Right atrium auricular region (tissue), 2 donors: ENCODE measurements around the gene KANK2. TPM values are rescaled to one million over a fixed set of nuclear protein-coding genes. Genes with fewer than 3 reads are reported as not detected.
A peak's percentile ranks its signal among the peaks of the same experiment; 100 is the strongest.
"Not testable (repeated sequence)": the region's sequence is repeated elsewhere in the genome, so short reads cannot be mapped to it uniquely, and the experiment has no call there.

ENCODE experiments used
- DNase-seq: peaks from one replicate; pipeline ENCODE4 v3.0.0-alpha.2; 2019; ENCODE audit warnings: low spot score
- H3K27ac ChIP-seq, 2 donors: fragments of 200-600 bp; sonication (generic); 1 replicate in 1 of 2; 2 replicates in 1 of 2; pipeline ENCODE4 v1.5.1; 2016 to 2019
- H3K27me3 ChIP-seq, 2 donors: fragments of 200-600 bp; sonication (generic); one replicate each; pipeline versions ENCODE4 v1.5.1 to v1.6.0; 2017 to 2019
- H3K36me3 ChIP-seq: fragments of 200-600 bp; sonication (generic); one replicate; pipeline ENCODE4 v1.5.1; 2016
- H3K4me1 ChIP-seq, 2 donors: fragments of 200-600 bp; sonication (generic); one replicate each; pipeline versions ENCODE4 v1.5.1 to v1.6.0; 2017 to 2019
- H3K4me3 ChIP-seq, 2 donors: fragments of 200-600 bp; sonication (generic); 1 replicate in 1 of 2; 2 replicates in 1 of 2; pipeline ENCODE4 v1.5.1; 2017 to 2019; ENCODE audit warnings: mild to moderate bottlenecking in 1 of 2, moderate library complexity in 1 of 2
- H3K9me3 ChIP-seq, 2 donors: fragments of 200-600 bp; sonication (generic); one replicate each; pipeline ENCODE4 v1.5.1; 2019
- total RNA-seq, 2 donors: library from RNA; depleted of rRNA; stranded (reverse); fragments of >200 nt; gene quantifications; one replicate each; pipeline ENCODE4 v1.1.0, GENCODE V29; 2016
- TF ChIP-seq, protein P1 (sequence below), 2 donors: fragments of 200-600 bp; sonication (generic); IDR thresholded peaks; one replicate each; pipeline ENCODE4 v1.5.1; 2019; ENCODE audit warnings: antibody characterized with exemption in 2 of 2

The KANK2 gene
- total RNA-seq, 2 donors from 2014 or later: 445 to 622 TPM

DNA sequence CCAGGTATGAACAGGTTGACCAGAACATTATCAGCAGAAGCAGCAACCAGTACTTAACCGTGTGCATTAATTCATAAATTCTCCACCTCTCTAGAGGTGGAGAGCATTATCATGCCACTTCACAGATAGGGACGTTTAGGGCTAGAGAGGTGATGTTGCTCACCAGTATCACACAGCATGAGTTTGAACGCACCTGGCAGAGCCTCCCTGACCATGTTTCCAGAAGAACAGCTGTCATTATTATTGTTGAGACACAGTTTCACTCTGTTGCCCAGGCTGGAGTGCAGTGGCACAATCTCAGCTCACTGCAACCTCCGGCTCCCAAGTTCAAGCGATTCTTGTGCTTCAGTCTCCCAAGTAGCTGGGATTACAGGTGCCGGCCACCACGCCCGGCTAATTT, 6.8 kb downstream of the KANK2 start:
- H3K27me3 ChIP-seq: no peaks in the 10 kb centered on the region
- peaks cover 9 to 92% of the 10 kb centered on the region in 2 donors for H3K4me1 ChIP-seq
- no peak for DNase-seq
- peak overlapping the region in 1 of 2 donors; percentile 1 for H3K4me3 ChIP-seq
- TF ChIP-seq, protein P1, sequence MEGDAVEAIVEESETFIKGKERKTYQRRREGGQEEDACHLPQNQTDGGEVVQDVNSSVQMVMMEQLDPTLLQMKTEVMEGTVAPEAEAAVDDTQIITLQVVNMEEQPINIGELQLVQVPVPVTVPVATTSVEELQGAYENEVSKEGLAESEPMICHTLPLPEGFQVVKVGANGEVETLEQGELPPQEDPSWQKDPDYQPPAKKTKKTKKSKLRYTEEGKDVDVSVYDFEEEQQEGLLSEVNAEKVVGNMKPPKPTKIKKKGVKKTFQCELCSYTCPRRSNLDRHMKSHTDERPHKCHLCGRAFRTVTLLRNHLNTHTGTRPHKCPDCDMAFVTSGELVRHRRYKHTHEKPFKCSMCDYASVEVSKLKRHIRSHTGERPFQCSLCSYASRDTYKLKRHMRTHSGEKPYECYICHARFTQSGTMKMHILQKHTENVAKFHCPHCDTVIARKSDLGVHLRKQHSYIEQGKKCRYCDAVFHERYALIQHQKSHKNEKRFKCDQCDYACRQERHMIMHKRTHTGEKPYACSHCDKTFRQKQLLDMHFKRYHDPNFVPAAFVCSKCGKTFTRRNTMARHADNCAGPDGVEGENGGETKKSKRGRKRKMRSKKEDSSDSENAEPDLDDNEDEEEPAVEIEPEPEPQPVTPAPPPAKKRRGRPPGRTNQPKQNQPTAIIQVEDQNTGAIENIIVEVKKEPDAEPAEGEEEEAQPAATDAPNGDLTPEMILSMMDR (IDR thresholded peaks at IDR 0.05): no peak
- H3K27ac ChIP-seq: peak overlapping the region; percentile 76 to 96
- H3K36me3 ChIP-seq: peaks cover 79% of the 10 kb centered on the region
- H3K9me3 ChIP-seq: no peaks in the 10 kb centered on the region

DNA sequence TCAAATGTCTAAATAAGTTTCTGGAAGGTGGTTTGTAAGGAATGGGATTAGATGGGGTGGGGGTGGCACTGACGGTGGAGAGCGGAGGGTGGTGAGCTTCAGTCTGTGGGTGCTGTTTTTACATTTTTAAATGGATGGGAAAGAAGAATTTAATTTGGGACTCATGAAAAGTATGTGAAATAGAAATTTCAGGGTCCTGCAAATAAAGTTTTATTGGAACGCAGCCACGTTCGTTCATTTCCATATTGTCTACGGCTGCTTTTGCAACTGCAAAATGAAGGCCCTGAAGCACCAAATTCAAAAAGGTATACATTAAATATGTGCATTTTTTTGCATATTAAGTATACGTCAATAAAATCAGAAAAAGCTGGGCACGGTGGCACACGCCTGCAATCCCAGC, 9.9 kb downstream of the KANK2 start:
- Histone ChIP-seq H3K27ac (peak overlapping the region in 1 of 2 donors; percentile 96), H3K9me3 (no peaks in the 10 kb centered on the region), H3K27me3 (no peaks in the 10 kb centered on the region), H3K36me3 (peaks cover 74% of the 10 kb centered on the region), H3K4me1 (peaks cover 6 to 77% of the 10 kb centered on the region in 2 donors), H3K4me3 (no peak overlapping the region)
- DNase-seq: no peak
- TF ChIP-seq, protein P1 (IDR thresholded peaks at IDR 0.05): no peak

DNA sequence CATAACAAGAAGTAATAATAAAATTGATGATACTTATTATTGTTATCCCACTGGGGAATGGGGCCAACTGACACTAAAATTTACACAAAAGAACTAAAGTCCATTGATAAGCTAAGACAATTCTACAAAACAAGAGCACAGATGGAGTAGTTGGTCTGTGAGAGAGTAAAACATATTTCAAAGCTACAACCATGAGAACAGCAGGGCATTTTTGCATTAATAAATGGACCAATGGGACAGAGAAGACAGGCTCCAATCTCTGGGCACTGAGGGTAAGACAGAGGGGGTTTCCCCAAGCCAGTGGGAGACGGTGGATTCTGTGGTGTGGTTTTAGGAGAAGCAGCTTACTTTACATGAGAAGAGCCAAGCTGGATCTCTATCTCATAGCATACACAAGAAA, 14.4 kb downstream of the KANK2 start:
- peaks cover 0 to 58% of the 10 kb centered on the region in 2 donors for H3K4me1 ChIP-seq

DNA sequence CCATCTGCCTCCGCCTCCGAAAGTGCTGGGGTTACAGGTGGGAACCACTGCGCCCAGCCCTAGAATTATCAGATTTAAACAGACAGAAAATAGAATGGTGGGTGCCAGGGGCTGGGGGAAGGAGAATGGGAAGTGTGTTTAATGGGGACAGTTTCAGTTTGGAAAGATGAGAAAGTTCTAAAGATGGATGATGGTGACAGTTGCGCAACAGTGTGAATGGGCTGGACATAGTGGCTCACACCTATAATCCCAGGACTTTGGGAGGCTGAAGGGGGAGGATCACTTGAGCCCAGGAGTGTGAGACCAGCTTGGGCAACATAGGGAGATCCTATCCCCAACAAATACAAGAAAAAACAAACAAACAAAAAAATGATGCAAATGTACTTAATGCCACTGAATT, 15.9 kb downstream of the KANK2 start:
- H3K4me1 ChIP-seq: peaks cover 0 to 51% of the 10 kb centered on the region in 2 donors
- H3K27me3 ChIP-seq: no peaks in the 10 kb centered on the region
- H3K36me3 ChIP-seq: peaks cover 62% of the 10 kb centered on the region
- no peak overlapping the region for H3K4me3 ChIP-seq
- TF ChIP-seq, protein P1 (IDR thresholded peaks at IDR 0.05): no peak
- peak overlapping the region; percentile 46 to 63 for H3K27ac ChIP-seq
- H3K9me3 ChIP-seq: no peaks in the 10 kb centered on the region
- no peak for DNase-seq

More for the DNA sequence above, 14.4 kb downstream of the KANK2 start:
- TF ChIP-seq, protein P1 (IDR thresholded peaks at IDR 0.05): no peak
- Histone ChIP-seq H3K27me3 (no peaks in the 10 kb centered on the region), H3K36me3 (peaks cover 62% of the 10 kb centered on the region), H3K27ac (no peak overlapping the region), H3K9me3 (no peaks in the 10 kb centered on the region), H3K4me3 (no peak overlapping the region)
- DNase-seq: no peak

DNA sequence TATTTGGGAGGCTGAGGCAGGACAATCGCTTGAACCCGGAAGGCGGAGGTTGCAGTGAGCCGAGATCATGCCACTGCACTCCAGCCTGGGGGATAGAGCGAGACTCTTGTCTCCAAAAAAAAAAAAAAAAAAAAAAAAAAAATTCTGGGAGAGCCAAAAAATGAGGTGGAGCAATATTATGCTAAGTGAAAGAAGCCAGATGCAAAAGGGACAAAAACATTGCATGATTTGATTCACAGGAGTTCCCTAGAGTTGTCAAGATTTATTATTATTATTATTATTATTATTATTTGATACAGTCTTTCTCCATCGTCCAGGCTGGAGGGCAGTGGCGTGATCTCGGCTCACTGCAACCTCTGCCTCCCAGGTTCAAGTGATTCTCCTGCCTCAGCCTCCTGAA, 16.4 kb downstream of the KANK2 start:
- H3K4me3 ChIP-seq, H3K9me3 ChIP-seq, DNase-seq, H3K27me3 ChIP-seq: not testable (repeated sequence)
- peak overlapping the region; percentile 46 to 63 for H3K27ac ChIP-seq
- H3K4me1 ChIP-seq: peaks cover 0 to 46% of the 10 kb centered on the region in 2 donors
- peaks cover 62% of the 10 kb centered on the region for H3K36me3 ChIP-seq

DNA sequence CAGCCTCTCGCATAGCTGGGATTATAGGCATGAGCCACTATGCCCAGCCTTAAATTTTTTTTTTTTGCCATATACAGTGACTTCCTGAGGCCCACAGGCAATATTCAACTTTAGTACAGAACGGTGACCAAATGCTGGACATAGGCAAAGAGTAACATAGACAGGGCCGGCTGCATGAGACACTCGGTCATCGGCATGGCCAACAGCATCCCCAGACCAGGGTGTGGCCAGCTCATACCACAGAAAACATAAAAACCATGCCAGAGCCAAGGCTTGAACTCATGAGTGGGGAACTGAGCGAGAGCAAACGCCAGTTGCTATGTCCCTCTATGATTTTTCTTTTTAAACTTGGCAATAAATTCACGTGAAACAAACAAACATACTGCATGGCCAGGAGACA, 17.0 kb downstream of the KANK2 start:
- H3K36me3 ChIP-seq: peaks cover 63% of the 10 kb centered on the region
- TF ChIP-seq, protein P1 (IDR thresholded peaks at IDR 0.05): no peak
- H3K4me1 ChIP-seq: peaks cover 0 to 39% of the 10 kb centered on the region in 2 donors
- H3K27ac ChIP-seq: peak overlapping the region; percentile 46 to 63
- H3K9me3 ChIP-seq: no peaks in the 10 kb centered on the region
- no peaks in the 10 kb centered on the region for H3K27me3 ChIP-seq
- H3K4me3 ChIP-seq: no peak overlapping the region
- no peak for DNase-seq
